HCT116 (cell line): ENCODE data around the gene ECT2. TPM values are rescaled to one million over a fixed set of nuclear protein-coding genes. Genes with fewer than 3 reads are reported as not detected.

ENCODE experiments used
- ATAC-seq: fragments of 200-7000 bp; cut with Tn5 transposase; 2 replicates; pipeline ENCODE4 v1.9.1; 2020; ENCODE audit warnings: mild to moderate bottlenecking, moderate library complexity
- BruUV-seq: library from RNA; stranded (reverse); fragments of 400-500 nt; replicated peaks from 2 replicates; lab custom pipeline; 2021; lab: Mats Ljungman, UMichigan
- CTCF ChIA-PET: fragments of 300-600 bp; sonication (Branson Sonifier 250); formaldehyde crosslinking; loops from one replicate; lab custom pipeline; 2021; ENCODE audit warnings: antibody characterized with exemption; lab: Charles Lee
- POLR2A ChIA-PET: fragments of 300-600, 350-600 bp; sonication (Branson Sonifier 250); formaldehyde crosslinking; loops from one replicate; lab custom pipeline; 2021; ENCODE audit warnings: antibody characterized with exemption; lab: Charles Lee
- RAD21 ChIA-PET, 2 experiments: fragments of 300-600 bp; sonication (Branson Sonifier 250); formaldehyde crosslinking; loops; one replicate each; lab custom pipeline; 2023; ENCODE audit warnings: low total read pairs in 2 of 2; ENCODE audit not compliant: uncharacterized antibody in 2 of 2, unreplicated experiment in 2 of 2, low non-redundant PET in 1 of 2; lab: Charles Lee
- DNase-seq: peaks from one replicate; pipeline ENCODE4 v3.0.0-alpha.2; 2010; ENCODE audit warnings: low read depth, low spot score
- H2AFZ ChIP-seq: fragments of 200-600 bp; shearing (Covaris generic), sonication (generic); 2 replicates; pipeline ENCODE4 v1.6.1; 2017; ENCODE audit warnings: low read depth, mixed run types, mixed read lengths, antibody characterized with exemption, low read length; ENCODE audit not compliant: poor library complexity, severe bottlenecking
- H3K27ac ChIP-seq: 2 replicates; pipeline ENCODE4 v1.5.1; 2012; ENCODE audit warnings: low read depth, low read length
- H3K27me3 ChIP-seq: fragments of 200-600 bp; sonication (generic); 2 replicates; pipeline ENCODE4 v1.6.1; 2016; ENCODE audit warnings: mixed run types, low read length, mixed read lengths; ENCODE audit not compliant: insufficient read depth
- H3K36me3 ChIP-seq, 2 experiments: fragments of 200-500 bp in 1 of 2; fragments of 200-600 bp in 1 of 2; sonication (Bioruptor generic) in 1 of 2; sonication (generic) in 1 of 2; 2 replicates each; pipeline versions ENCODE4 v1.5.1 to v1.6.1; 2014 to 2016; ENCODE audit warnings: low read length in 2 of 2, inconsistent platforms in 1 of 2, mixed read lengths in 1 of 2, mixed run types in 1 of 2; ENCODE audit not compliant: insufficient read depth in 2 of 2, control insufficient read depth in 1 of 2
- H3K4me1 ChIP-seq, 2 experiments: fragments of 200-600 bp in 1 of 2; sonication (generic) in 1 of 2; 2 replicates each; pipeline versions ENCODE4 v1.5.1 to v1.6.1; 2012 to 2017; ENCODE audit warnings: low read length in 2 of 2, inconsistent platforms in 1 of 2, mild to moderate bottlenecking in 1 of 2, mixed read lengths in 1 of 2, mixed run types in 1 of 2, moderate library complexity in 1 of 2; ENCODE audit not compliant: insufficient read depth in 2 of 2, control insufficient read depth in 1 of 2
- H3K4me2 ChIP-seq: fragments of 200-600 bp; sonication (generic); 2 replicates; pipeline ENCODE4 v1.6.1; 2017; ENCODE audit warnings: mixed run types, low read length, mixed read lengths
- H3K4me3 ChIP-seq, 2 experiments: fragments of 200-600 bp in 1 of 2; sonication (generic) in 1 of 2; replicated peaks in 1 of 2; 2 replicates each; pipeline ENCODE4 v1.5.1; 2011 to 2016; ENCODE audit warnings: low read length in 2 of 2, control low read depth in 1 of 2, low read depth in 1 of 2, mild to moderate bottlenecking in 1 of 2, mixed read lengths in 1 of 2, mixed run types in 1 of 2
- H3K79me2 ChIP-seq: fragments of 200-600 bp; sonication (generic); 2 replicates; pipeline ENCODE4 v1.6.1; 2017; ENCODE audit warnings: mild to moderate bottlenecking, mixed run types, low read length, moderate library complexity, mixed read lengths; ENCODE audit not compliant: insufficient read depth
- H3K9ac ChIP-seq: fragments of 200-600 bp; sonication (generic); 2 replicates; pipeline ENCODE4 v1.6.1; 2016; ENCODE audit warnings: low read length, mixed read lengths
- H3K9me2 ChIP-seq: fragments of 200-600 bp; sonication (generic), shearing (Covaris generic); 2 replicates; pipeline ENCODE4 v1.6.1; 2017; ENCODE audit warnings: mixed run types, mild to moderate bottlenecking, moderate library complexity; ENCODE audit not compliant: insufficient read depth
- H3K9me3 ChIP-seq, 2 experiments: fragments of 200-500 bp in 1 of 2; fragments of 200-600 bp in 1 of 2; sonication (Bioruptor generic) in 1 of 2; sonication (generic) in 1 of 2; 2 replicates each; pipeline ENCODE4 v1.6.1; 2014 to 2017; ENCODE audit warnings: low read length in 2 of 2, mixed read lengths in 2 of 2, inconsistent platforms in 1 of 2, low read depth in 1 of 2, mild to moderate bottlenecking in 1 of 2, mixed run types in 1 of 2, moderate library complexity in 1 of 2; ENCODE audit not compliant: control insufficient read depth in 1 of 2, insufficient read depth in 1 of 2
- H4K20me1 ChIP-seq: fragments of 200-600 bp; sonication (generic), shearing (Covaris generic); 2 replicates; pipeline ENCODE4 v1.6.1; 2017; ENCODE audit warnings: mixed run types, mild to moderate bottlenecking, moderate library complexity; ENCODE audit not compliant: insufficient read depth
- CBX3 ChIP-seq: IDR thresholded peaks from 2 replicates; pipeline ENCODE4 v1.6.1; 2012; ENCODE audit warnings: low read depth
- CEBPB ChIP-seq: IDR thresholded peaks from 2 replicates; pipeline ENCODE4 v1.6.1; 2012; ENCODE audit warnings: low read depth
- EGR1 ChIP-seq: IDR thresholded peaks from 2 replicates; pipeline ENCODE4 v1.6.1; 2012; ENCODE audit warnings: low read depth
- ELF1 ChIP-seq: IDR thresholded peaks from 2 replicates; pipeline ENCODE4 v1.6.1; 2012; ENCODE audit warnings: low read depth, borderline replicate concordance
- EZH2 ChIP-seq: fragments of 200-600 bp; sonication (generic); IDR thresholded peaks from 2 replicates; pipeline ENCODE4 v1.6.1; 2017; ENCODE audit warnings: antibody characterized with exemption, mixed run types
- FOSL1 ChIP-seq: IDR thresholded peaks from 2 replicates; pipeline ENCODE4 v1.6.1; 2012; ENCODE audit warnings: low read depth
- SRF ChIP-seq: IDR thresholded peaks from 2 replicates; pipeline ENCODE4 v1.6.1; 2012; ENCODE audit warnings: low read depth
- TCF7L2 ChIP-seq: IDR thresholded peaks from 2 replicates; pipeline ENCODE4 v1.7.0; 2011; ENCODE audit warnings: borderline replicate concordance, inconsistent platforms; ENCODE audit not compliant: insufficient read depth, insufficient read length; ENCODE audit errors: extremely low read depth
- YY1 ChIP-seq: IDR thresholded peaks from 2 replicates; pipeline ENCODE4 v1.6.1; 2011; ENCODE audit warnings: low read length, low read depth, moderate library complexity, mild to moderate bottlenecking; ENCODE audit not compliant: insufficient replicate concordance; ENCODE audit errors: extremely low read depth
- ZBTB33 ChIP-seq: IDR thresholded peaks from 2 replicates; pipeline ENCODE4 v1.6.1; 2011; ENCODE audit warnings: mild to moderate bottlenecking, low read length, moderate library complexity; ENCODE audit not compliant: insufficient replicate concordance; ENCODE audit errors: extremely low read depth
- intact Hi-C: fragments of 100-400 bp; cut with micrococcal nuclease; formaldehyde crosslinking; loops from 2 replicates; pipeline ENCODE4 v1.10.0; 2022
- total RNA-seq: library from RNA; stranded (reverse); gene quantifications from one replicate; pipeline ENCODE4 v1.2.1, GENCODE V29; 2021; ENCODE audit not compliant: unreplicated experiment
- TF ChIP-seq, protein P1 (sequence below), 3 experiments: fragments of 200-600 bp in 1 of 3; sonication (generic) in 1 of 3; IDR thresholded peaks in 2 of 3; conservative IDR thresholded peaks in 1 of 3; 2 replicates each; pipeline ENCODE4 v1.5.1; 2012 to 2017; ENCODE audit warnings: low read depth in 2 of 3, low read length in 2 of 3, antibody characterized with exemption in 1 of 3, borderline replicate concordance in 1 of 3, control low read depth in 1 of 3, mild to moderate bottlenecking in 1 of 3, mixed read lengths in 1 of 3, mixed run types in 1 of 3, moderate library complexity in 1 of 3; ENCODE audit not compliant: insufficient read depth in 1 of 3
- TF ChIP-seq, protein P2 (sequence below): IDR thresholded peaks from 2 replicates; pipeline ENCODE4 v1.6.1; 2012
- TF ChIP-seq, protein P3 (sequence below): IDR thresholded peaks from 2 replicates; pipeline ENCODE4 v1.6.1; 2012

Gene ECT2
- total RNA-seq, 1 experiment from 2014 or later, result 95.6 TPM

DNA sequence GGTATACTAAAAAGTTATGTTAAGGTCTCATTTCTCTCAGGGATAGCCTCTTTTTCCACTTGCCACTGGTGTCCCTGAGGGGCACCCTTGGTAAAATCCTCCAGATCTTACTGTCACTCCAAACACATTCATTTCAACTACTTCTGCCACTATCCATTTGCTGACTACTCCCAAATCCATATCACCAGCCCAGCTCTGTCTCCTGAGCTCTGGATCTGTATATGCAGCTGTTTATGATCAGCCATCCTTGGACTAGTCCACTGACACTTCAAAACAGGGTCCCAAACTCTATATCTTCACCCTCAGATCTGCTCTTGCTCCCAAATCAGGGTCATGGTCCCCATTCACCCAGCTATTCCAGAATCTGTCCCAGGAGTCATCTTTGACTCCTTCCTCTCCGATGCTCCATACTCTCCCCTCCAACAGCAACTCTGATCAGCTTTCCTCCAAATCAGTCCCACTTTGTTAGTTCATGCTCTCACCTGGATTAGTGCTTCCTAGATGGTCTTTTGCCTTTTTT is 49.5 kb upstream of the ECT2 start:
- DNase-seq (no peak), ATAC-seq (no peak)
- Histone ChIP-seq H3K4me1 (0 out of 4 replicates have a peak, but pooled peaks cover 0 to 4% of the 10 kb centered on the region in 2 experiments), H3K36me3 (no peaks in the 10 kb centered on the region), H3K9me3 (no peaks in the 10 kb centered on the region), H4K20me1 (no peaks in the 10 kb centered on the region), H3K4me3 (no peak overlapping the region), H3K27me3 (no peaks in the 10 kb centered on the region), H3K79me2 (peaks cover 62% of the 10 kb centered on the region), H3K9me2 (no peaks in the 10 kb centered on the region), H3K27ac (no peak overlapping the region), H2AFZ (no peak overlapping the region), H3K9ac (no peak overlapping the region), H3K4me2 (no peak overlapping the region)
- ChIA-PET POLR2A (interaction anchor here (2.4 kb wide), 1 partner anchor 10 kb away, joined by 8 read pairs; the partner anchor contains the start of gene NCEH1), CTCF (interaction anchor here (1.3 kb wide), 1 partner anchor 28 kb away, joined by 3 read pairs; no protein-coding TSS in a partner anchor), RAD21 (no interaction called here)
- TF ChIP-seq TCF7L2 (no peak), CBX3 (no peak)
- BruUV-seq, result no TSS peak
- intact Hi-C loops, result no loop called here

DNA sequence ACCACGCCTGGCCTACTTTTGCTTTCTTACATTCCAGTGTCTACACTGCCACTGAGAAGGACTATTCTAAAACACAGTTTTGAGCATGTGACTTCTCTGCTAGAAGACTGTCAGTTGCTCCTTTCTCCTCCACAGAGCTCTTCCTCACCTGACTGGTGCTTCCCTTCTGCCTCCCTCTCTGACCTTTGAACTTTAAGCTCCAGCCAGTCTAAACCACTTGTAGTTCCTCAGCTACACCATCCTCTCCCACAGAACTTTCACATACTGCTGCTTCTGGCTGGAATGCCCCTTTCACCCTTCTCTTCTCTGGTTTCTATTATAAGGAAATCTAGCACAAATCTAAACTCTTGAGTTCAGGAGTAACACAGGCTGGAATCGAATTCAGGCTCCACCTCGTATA is 48.8 kb upstream of the ECT2 start:
- 0 out of 4 replicates have a peak, but pooled peaks cover 0 to 4% of the 10 kb centered on the region in 2 experiments for H3K4me1 ChIP-seq
- no peaks in the 10 kb centered on the region for H3K27me3 ChIP-seq
- BruUV-seq, result no TSS peak
- H3K9me2 ChIP-seq, result no peaks in the 10 kb centered on the region
- H3K79me2 ChIP-seq, result peaks cover 66% of the 10 kb centered on the region
- no peaks in the 10 kb centered on the region for H3K9me3 ChIP-seq
- POLR2A ChIA-PET, result interaction anchor here (2.4 kb wide), 1 partner anchor 9 kb away, joined by 8 read pairs; the partner anchor contains the start of gene NCEH1
- H3K4me2 ChIP-seq, result no peak overlapping the region
- no peak overlapping the region for H3K4me3 ChIP-seq
- intact Hi-C loops, result no loop called here
- RAD21 ChIA-PET, result no interaction called here
- CTCF ChIA-PET, result no interaction called here
- no peak overlapping the region for H3K27ac ChIP-seq
- DNase-seq, result no peak
- no peaks in the 10 kb centered on the region for H3K36me3 ChIP-seq
- H4K20me1 ChIP-seq, result no peaks in the 10 kb centered on the region
- no peak for ATAC-seq
- no peak overlapping the region for H3K9ac ChIP-seq
- H2AFZ ChIP-seq, result no peak overlapping the region
- TF ChIP-seq ZBTB33 (no peak), TCF7L2 (no peak), FOSL1 (no peak), YY1 (no peak), EGR1 (no peak), CEBPB (no peak), SRF (no peak), EZH2 (no peak), ELF1 (no peak)
- TF ChIP-seq, protein P1, sequence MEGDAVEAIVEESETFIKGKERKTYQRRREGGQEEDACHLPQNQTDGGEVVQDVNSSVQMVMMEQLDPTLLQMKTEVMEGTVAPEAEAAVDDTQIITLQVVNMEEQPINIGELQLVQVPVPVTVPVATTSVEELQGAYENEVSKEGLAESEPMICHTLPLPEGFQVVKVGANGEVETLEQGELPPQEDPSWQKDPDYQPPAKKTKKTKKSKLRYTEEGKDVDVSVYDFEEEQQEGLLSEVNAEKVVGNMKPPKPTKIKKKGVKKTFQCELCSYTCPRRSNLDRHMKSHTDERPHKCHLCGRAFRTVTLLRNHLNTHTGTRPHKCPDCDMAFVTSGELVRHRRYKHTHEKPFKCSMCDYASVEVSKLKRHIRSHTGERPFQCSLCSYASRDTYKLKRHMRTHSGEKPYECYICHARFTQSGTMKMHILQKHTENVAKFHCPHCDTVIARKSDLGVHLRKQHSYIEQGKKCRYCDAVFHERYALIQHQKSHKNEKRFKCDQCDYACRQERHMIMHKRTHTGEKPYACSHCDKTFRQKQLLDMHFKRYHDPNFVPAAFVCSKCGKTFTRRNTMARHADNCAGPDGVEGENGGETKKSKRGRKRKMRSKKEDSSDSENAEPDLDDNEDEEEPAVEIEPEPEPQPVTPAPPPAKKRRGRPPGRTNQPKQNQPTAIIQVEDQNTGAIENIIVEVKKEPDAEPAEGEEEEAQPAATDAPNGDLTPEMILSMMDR (IDR thresholded peaks at IDR 0.05 in 2 of 3, conservative IDR thresholded peaks at IDR 0.05 in 1 of 3; ENCODE audit: borderline replicate concordance in 1 of 3, insufficient read depth in 1 of 3, low read depth in 2 of 3, low read length in 2 of 3), result no peak
- TF ChIP-seq, protein P2, sequence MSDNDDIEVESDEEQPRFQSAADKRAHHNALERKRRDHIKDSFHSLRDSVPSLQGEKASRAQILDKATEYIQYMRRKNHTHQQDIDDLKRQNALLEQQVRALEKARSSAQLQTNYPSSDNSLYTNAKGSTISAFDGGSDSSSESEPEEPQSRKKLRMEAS, result no peak
- TF ChIP-seq, protein P3, sequence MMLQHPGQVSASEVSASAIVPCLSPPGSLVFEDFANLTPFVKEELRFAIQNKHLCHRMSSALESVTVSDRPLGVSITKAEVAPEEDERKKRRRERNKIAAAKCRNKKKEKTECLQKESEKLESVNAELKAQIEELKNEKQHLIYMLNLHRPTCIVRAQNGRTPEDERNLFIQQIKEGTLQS, result no peak
